Tibial artery (tissue), 4 donors: ENCODE data around the gene PLXNA4.

Experiments
- DNase-seq, 2 donors: peaks; one replicate each; pipeline ENCODE4 v3.0.0-alpha.2; 2019
- H3K27ac ChIP-seq, 2 donors: fragments of 200-600 bp; sonication (generic) in 1 of 2; 1 replicate in 1 of 2; 2 replicates in 1 of 2; pipeline ENCODE4 v1.5.1; 2018 to 2019; ENCODE audit warnings: mild to moderate bottlenecking in 1 of 2
- H3K27me3 ChIP-seq, 2 donors: fragments of 200-600 bp; sonication (generic) in 1 of 2; one replicate each; pipeline versions ENCODE4 v1.5.1 to v1.6.0; 2016 to 2019
- H3K36me3 ChIP-seq, 3 donors: fragments of 200-600 bp; sonication (generic) in 2 of 3; one replicate each; pipeline ENCODE4 v1.5.1; 2016 to 2019; ENCODE audit warnings: mild to moderate bottlenecking in 2 of 3
- H3K4me1 ChIP-seq, 4 donors: fragments of 200-600 bp; sonication (generic) in 2 of 4; 1 replicate in 3 of 4; 2 replicates in 1 of 4; pipeline ENCODE4 v1.5.1; 2016 to 2019
- H3K4me3 ChIP-seq, 2 donors: fragments of 200-600 bp; sonication (generic) in 1 of 2; 1 replicate in 1 of 2; 2 replicates in 1 of 2; pipeline ENCODE4 v1.5.1; 2018 to 2019; ENCODE audit warnings: mild to moderate bottlenecking in 2 of 2
- H3K9me3 ChIP-seq, 3 donors: fragments of 200-600 bp; sonication (generic) in 1 of 3; one replicate each; pipeline ENCODE4 v1.5.1; 2016 to 2019
- intact Hi-C: fragments of 100-400 bp; cut with DNase I; formaldehyde crosslinking; loops from one replicate; pipeline ENCODE4 v1.15.0; 2023; ENCODE audit warnings: low total_unique reads
- TF ChIP-seq, protein P1 (sequence below), 2 experiments: fragments of 200-600 bp in 1 of 2; fragments of 450-650 bp in 1 of 2; IDR thresholded peaks; one replicate each; pipeline ENCODE4 v1.5.1; 2017 to 2019; ENCODE audit warnings: antibody characterized with exemption in 2 of 2, mild to moderate bottlenecking in 1 of 2, moderate library complexity in 1 of 2

PLXNA4 gene

GRCh38 chr7:132113536-132114371 lies 462.5 kb downstream of the PLXNA4 start:
- intact Hi-C loops: no loop called here
- TF ChIP-seq, protein P1, sequence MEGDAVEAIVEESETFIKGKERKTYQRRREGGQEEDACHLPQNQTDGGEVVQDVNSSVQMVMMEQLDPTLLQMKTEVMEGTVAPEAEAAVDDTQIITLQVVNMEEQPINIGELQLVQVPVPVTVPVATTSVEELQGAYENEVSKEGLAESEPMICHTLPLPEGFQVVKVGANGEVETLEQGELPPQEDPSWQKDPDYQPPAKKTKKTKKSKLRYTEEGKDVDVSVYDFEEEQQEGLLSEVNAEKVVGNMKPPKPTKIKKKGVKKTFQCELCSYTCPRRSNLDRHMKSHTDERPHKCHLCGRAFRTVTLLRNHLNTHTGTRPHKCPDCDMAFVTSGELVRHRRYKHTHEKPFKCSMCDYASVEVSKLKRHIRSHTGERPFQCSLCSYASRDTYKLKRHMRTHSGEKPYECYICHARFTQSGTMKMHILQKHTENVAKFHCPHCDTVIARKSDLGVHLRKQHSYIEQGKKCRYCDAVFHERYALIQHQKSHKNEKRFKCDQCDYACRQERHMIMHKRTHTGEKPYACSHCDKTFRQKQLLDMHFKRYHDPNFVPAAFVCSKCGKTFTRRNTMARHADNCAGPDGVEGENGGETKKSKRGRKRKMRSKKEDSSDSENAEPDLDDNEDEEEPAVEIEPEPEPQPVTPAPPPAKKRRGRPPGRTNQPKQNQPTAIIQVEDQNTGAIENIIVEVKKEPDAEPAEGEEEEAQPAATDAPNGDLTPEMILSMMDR (IDR thresholded peaks at IDR 0.05): peak in 1 of 2 experiments; percentile 8
- DNase-seq: no peak
- Histone ChIP-seq H3K36me3 (no peaks in the 10 kb centered on the region), H3K27me3 (no peaks in the 10 kb centered on the region), H3K4me3 (no peak overlapping the region), H3K9me3 (no peaks in the 10 kb centered on the region), H3K4me1 (no peaks in the 10 kb centered on the region), H3K27ac (no peak overlapping the region)

DNA sequence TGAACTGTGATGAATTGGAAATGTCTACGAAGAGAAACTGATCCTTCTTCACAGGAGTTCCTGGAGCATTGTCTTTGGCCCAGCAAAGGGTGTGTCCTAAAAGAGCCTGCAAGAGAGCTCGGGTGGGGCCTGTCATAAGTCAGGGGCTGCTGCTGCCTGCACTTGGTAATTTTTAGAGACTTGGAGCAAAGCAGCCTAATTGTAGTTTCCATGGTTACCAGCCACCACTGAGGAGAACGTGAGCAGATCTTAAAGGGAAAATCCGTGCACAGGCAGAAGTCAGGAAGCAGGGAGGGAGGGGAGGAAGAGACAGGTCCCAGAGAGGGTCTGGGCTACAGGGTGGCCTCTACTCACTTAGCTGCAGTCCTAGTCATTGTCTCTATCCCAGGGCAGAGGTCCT lies 463.6 kb downstream of the PLXNA4 start:
- TF ChIP-seq, protein P1 (IDR thresholded peaks at IDR 0.05): no peak
- Histone ChIP-seq H3K9me3 (no peaks in the 10 kb centered on the region), H3K4me3 (no peak overlapping the region), H3K36me3 (no peaks in the 10 kb centered on the region), H3K27me3 (no peaks in the 10 kb centered on the region), H3K4me1 (no peaks in the 10 kb centered on the region), H3K27ac (no peak overlapping the region)
- no peak for DNase-seq
- intact Hi-C loops: no loop called here

- TF ChIP-seq, protein P1 (IDR thresholded peaks at IDR 0.05): no peak
- Histone ChIP-seq H3K27ac (no peak overlapping the region), H3K9me3 (no peaks in the 10 kb centered on the region), H3K27me3 (no peaks in the 10 kb centered on the region), H3K4me3 (no peak overlapping the region), H3K4me1 (no peaks in the 10 kb centered on the region), H3K36me3 (no peaks in the 10 kb centered on the region)
- DNase-seq: no peak
- intact Hi-C loops: no loop called here
Observed at GRCh38 chr7:132112106-132112505, 464.2 kb downstream of the PLXNA4 start.

DNA sequence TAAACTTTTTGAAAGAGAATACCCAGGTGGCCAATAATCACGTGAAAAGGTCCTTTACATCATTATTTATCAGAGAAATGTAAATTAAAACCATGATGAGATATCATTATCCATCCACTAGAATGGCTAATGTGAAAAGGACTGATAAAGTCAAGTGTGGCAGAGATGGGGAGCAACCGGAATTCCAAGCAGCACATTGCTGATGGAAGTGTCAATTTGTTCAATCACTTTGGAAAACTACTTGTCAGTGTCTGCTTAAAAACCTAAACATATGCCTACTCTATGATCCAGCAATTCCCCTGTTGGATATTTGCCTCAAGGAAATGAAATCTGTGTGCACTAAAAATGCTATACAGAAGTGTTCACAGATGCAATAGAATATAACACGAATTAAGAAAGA lies 465.6 kb downstream of the PLXNA4 start:
- no peaks in the 10 kb centered on the region for H3K27me3 ChIP-seq
- no peaks in the 10 kb centered on the region for H3K36me3 ChIP-seq
- TF ChIP-seq, protein P1 (IDR thresholded peaks at IDR 0.05): no peak
- no peaks in the 10 kb centered on the region for H3K9me3 ChIP-seq
- intact Hi-C loops: no loop called here
- H3K27ac ChIP-seq: no peak overlapping the region
- DNase-seq: no peak
- H3K4me3 ChIP-seq: no peak overlapping the region
- H3K4me1 ChIP-seq: no peaks in the 10 kb centered on the region

GRCh38 chr7:132109769-132110168 lies 466.5 kb downstream of the PLXNA4 start:
- no peaks in the 10 kb centered on the region for H3K9me3 ChIP-seq
- intact Hi-C loops: no loop called here
- H3K27me3 ChIP-seq: no peaks in the 10 kb centered on the region
- TF ChIP-seq, protein P1 (IDR thresholded peaks at IDR 0.05): no peak
- H3K36me3 ChIP-seq: no peaks in the 10 kb centered on the region
- no peak overlapping the region for H3K27ac ChIP-seq
- no peaks in the 10 kb centered on the region for H3K4me1 ChIP-seq
- H3K4me3 ChIP-seq: no peak overlapping the region
- DNase-seq: no peak
